Measurements from ENCODE around the gene FBLN2. TPM values are rescaled to one million over a fixed set of nuclear protein-coding genes. Genes with fewer than 3 reads are reported as not detected.

Gene FBLN2
- total RNA-seq, 1 experiment from 2014 or later: 1.2 TPM

Other genes with a start within 250 kb of the FBLN2 start
- 3.5 and 8.5 TPM in 2 replicates for gene NUP210, start 128.8 kb upstream of the FBLN2 start, total RNA-seq (2014; rRNA removed; shearing (Covaris generic))
- gene HDAC11, start 68.8 kb upstream of the FBLN2 start, total RNA-seq (2014; rRNA removed; shearing (Covaris generic)): 4.6 and 5.5 TPM in 2 replicates

Measured in M059J (cell line).